ENCODE data around the gene LTB4R.
"Not testable (repeated sequence)": the region's sequence is repeated elsewhere in the genome, so short reads cannot be mapped to it uniquely, and the experiment has no call there.

The LTB4R gene

DNA sequence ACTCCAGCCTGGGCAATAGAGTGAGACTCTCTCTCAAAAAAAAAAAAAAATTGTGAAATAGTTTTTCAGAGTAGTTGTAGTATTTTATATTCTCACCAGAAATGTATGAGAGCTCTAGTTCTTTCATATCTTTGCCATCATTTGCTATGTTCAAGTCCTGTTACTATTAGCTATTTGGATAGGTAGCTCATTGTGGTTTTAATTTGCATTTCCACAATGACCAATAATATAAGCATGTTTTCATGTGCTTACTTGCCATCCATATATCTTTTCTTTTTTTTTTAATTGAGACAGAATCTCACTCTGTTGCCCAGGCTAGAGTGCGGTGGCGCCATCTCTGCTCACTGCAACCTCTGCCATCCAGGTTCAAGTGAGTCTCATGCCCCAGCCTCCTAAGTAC is 36.9 kb downstream of the LTB4R start:
- DNase-seq = no peak

DNA sequence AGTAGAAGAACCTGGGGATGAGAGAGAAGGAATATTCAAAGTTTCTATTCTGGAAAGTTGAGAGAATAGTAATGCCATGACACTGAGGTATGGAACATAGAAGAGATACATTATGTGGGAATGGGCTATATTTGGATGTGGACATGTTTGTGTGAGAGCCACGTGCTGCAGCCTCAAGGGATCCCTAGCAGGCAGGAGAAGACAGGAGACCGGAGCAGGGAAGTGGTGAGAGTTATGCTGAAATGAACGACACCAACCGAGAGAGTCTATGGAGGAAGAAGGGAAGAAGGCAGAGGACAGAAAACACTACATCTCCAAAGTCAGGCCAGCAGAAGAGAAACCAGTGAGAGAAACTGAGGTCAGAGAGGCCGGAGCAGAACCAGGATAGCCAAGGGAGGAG is 38.4 kb downstream of the LTB4R start:
- no peak for DNase-seq

DNA sequence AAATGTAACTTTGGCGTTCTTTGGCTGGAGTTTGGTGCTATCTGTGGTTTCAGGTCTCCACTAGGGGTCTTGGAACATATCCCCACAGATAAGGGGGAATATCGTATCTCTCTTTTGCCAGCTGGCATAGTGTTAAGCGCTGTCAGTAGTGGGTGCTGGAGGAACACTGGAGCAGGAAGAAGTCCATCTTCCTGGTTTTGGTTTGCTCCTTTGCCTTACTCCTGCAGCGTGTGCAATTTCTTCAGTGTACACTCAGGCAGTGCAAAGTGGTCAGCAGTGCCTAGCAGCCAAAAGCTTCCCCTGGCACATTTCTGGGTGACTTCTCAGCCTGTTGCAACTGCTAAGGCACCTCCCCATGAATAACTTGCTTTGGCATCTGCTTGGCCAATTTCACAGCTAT is 40.2 kb downstream of the LTB4R start:
- DNase-seq = no peak

DNA sequence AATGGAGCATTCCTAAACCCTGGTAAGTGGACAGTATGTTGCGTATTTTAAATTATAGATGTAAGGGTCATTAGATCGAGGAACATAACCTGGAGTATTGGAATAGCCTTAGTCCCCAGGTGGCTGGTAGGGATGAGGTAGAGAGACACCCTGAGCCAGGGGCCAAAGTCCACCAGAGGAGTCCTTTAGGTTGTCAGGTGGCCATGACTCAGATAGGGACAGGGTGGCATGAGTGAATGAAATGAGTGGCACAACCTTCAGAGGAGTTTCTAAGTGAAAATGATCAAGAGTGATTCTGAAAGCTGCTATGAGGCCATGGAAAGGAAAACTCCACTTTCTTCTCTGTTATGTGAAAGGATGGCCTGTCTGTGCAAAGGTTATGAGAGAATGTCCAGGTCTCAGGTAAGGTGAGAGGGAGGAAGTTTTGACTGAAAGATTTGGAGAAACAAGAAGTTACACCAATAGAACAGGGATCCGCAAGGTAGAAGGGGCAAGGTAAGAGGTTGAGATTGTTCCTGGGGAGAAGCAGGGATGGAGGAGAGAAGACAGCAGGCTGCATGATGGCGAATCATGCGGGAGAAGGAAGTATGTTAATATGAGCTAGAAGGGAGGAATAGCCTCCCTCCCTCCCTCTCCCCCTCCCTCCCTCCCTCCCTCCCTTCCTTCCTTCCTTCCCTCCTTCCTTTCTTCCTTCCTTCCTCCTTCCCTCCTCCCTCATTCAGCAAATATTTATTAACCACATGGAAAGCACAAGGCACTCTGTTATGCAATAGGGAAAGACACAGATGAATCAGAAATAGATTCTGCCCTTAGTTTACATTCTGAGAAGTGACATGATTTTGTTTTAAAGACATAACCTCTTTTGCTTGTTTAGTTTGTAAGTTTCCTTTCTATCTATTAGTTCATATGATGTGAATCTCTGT is 42.5 kb downstream of the LTB4R start:
- no peak for DNase-seq

DNA sequence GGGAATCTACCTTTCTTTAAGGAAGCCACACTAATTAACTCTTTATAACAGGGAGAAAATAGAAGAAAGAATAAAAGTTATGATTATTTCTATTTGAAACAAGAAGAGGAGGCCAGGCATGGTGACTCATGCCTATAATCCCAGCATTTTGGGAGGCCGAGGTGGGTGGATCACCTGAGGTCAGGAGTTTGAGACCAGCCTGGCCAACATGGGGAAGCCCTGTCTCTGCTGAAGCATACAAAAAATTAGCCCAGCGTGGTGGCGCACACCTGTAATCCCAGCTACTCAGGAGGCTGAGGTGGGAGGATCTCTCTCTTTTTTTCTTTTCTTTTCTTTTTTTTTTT is 43.2 kb downstream of the LTB4R start:
- DNase-seq = not testable (repeated sequence)

DNA sequence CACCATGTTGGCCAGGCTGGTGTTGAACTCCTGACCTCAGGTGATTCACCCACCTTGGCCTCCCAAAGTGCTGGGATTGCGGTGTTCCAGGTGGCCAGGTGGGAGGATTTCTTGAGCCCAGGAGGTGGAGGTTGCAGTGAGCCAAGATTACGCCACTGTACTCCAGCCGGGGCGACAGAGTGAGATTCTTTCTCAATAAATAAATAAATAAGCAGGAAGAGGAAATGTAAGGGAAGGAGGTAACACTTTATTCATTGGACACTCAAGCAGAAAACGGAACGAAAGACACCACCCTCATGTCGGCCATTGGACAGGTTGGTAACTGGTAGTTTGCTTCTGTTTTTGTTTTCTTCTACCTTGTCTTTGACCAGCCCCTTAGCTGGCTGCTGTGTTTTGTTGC is 43.7 kb downstream of the LTB4R start:
- DNase-seq = no peak

DNA sequence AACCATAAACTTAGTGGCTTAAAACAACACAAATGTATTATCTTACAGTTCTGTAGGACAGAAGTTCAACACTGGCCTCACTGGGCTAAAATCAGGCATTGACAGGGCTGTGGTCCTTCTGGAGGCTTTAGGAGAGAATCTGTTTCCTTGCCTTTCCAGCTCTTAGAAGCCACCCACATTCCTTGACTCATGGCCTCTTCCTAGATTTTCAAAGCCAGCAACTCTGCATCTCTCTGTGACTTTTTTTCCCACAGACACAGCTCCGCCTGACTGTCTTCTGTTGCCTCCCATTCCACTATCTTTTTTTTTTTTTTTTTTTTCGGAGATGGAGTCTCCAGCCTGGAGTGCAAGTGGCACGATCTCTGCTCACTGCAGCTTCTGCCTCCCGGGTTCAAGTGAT is 44.9 kb downstream of the LTB4R start:
- no peak for DNase-seq

DNA sequence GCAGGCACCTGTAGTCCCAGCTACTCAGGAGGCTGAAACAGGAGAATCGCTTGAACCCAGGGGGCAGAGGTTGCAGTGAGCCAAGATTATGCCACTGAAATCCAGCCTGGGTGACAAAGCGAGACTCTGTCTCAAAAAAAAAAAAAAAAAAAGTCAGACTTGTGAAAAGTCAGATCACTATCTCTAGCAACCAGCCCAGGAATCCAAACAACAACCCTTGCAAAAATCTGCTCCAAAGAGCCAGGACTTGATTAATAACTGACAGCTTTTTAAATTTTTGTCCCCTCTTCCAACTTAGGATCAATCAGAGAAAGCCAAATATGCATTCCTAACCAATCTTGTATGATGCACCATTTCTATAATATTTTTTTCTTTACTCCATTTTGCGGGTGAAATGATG is 49.0 kb downstream of the LTB4R start:
- no peak for DNase-seq

DNA sequence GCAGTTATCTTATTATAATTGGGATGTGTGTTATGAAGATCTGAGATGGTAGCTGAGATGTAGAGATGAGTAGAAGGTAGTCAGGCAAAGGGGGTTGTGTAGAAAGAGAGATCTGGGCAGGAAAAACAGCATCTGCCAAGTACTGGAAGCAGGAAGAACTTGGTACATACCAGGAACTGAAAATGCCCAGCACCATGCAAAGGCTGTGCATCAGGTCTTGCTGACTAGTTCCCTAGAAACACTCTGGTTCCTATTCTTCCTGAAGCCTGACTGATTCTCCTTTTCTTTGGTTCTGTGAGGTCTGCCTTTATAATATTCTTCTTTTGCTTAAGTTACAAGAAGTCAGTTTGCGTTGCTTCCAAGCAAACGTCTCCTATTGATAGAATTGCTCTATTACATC is 50.0 kb downstream of the LTB4R start:
- no peak for DNase-seq

DNA sequence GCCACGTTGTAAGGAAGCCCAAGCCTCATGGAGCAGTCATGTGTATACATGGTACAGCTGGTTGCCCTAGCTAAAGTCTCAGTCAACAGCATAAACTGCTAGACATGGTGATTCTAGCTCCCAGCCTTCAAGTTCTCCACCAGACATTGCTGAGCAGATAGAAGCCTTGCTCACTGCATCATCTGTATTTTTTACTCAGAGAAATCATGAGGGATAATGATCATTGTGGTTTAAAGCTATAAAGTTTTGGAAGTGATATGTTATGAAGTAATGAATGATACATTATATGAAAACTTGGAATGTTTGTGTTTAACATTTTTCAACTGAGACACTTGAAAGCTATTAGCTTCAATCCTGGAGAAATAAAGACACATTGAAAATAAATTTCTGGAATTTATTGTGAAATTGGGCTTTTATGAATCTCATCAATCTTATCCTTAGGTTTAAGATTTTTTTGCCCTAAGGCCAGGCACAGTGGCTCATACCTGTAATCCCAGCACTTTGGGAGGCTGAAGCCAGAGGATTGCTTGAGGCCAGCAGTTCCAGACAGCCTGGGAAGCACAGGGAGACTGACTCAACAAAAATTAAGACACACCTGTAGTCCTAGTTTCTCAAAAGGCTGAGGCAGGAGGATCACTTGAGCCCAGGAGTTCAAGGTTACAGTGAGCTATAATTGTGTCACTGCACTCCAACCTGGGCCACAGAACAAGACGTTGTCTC is 51.1 kb downstream of the LTB4R start:
- no peak for DNase-seq

DNA sequence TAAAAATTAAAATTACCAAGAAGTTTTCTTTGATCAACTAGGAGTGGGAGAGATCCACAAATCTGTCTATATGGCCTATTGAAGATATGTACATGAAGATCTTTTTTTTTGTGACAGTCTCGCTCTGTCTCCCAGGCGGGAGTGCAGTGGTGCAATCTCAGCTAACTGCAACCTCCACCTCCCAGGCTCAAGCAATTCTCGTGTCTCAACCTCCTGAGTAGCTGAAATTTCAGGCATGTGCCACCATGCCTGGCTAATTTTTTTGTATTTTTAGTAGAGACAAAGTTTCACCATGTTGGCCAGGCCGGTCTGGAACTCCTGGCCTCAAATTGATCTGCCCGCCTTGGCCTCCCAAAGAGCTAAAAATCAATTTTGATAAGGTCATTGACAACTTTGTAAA is 52.1 kb downstream of the LTB4R start:
- DNase-seq = no peak

DNA sequence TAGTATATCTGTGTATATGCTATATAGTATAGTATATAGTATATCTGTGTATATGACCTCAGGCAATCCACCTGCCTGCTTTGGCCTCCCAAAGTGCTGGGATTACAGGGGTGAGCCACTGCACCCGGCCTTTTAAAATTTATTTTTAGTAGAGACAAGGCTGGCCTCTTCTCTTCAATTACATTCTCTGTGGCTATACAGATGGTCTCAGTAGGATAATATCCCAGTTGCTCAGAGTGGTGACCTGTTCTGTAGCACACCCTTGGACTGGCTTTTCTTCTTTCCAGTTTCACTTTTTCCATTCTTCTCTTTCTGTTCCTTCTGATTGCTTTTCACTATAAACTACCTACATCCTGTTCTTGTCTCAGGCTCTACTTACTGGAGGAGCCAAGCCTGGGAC is 53.5 kb downstream of the LTB4R start:
- no peak for DNase-seq

DNA sequence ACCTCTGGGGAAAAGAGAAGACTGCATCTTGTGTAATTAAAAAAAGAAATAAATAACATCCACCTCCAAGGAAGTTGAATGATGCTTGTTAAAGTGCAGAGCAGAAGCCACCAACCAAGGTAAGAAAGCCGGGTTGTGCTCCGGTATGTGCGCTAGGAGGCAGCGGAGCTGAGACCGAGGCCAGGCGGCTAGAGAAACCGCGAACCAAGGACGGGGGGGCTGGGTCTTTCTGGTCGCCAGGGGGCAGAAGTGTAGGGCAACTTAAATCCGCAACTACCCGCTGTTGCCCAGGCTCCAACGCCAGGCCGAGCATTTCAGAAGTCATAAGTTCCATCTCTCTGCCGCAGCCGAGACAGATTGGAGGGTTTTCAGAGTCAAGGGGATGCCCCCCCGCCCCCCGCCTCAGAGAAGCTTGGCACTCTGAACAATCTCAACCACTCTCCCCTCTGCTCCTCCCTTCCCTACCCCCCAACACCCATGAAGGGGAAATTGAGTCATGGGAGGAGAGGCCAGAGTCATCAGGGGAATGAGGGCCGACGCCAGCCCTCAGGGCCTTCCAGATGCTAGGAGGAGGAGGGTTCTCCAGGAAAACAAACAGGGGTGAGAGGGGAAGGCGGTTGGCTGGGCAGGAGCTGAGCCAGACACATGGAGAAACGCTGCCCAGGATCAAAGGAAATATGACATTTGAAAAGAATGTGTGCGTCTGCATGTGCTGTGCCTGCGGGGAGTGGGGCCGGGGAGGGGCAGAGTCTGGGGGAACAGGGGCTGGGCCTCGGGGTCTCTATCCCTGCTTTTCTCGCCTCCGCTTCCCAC is 54.5 kb downstream of the LTB4R start:
- peak; percentile 92 for DNase-seq

DNA sequence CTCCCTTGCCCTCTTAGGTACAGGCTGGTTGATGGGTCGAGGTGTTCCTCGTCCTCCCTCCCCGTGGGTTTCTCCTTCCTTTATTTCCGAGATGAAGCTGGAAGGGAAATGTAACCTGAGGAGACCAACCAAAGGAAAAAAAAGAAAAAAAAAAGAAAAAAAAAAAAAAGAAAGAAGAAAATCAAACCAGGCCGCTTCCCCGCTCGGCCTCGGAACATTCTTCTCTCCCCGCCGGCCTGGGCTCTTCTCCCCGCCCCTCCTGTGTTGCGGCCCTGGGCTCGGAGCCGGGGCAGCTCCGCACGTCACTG is 55.1 kb downstream of the LTB4R start:
- no peak for DNase-seq

DNA sequence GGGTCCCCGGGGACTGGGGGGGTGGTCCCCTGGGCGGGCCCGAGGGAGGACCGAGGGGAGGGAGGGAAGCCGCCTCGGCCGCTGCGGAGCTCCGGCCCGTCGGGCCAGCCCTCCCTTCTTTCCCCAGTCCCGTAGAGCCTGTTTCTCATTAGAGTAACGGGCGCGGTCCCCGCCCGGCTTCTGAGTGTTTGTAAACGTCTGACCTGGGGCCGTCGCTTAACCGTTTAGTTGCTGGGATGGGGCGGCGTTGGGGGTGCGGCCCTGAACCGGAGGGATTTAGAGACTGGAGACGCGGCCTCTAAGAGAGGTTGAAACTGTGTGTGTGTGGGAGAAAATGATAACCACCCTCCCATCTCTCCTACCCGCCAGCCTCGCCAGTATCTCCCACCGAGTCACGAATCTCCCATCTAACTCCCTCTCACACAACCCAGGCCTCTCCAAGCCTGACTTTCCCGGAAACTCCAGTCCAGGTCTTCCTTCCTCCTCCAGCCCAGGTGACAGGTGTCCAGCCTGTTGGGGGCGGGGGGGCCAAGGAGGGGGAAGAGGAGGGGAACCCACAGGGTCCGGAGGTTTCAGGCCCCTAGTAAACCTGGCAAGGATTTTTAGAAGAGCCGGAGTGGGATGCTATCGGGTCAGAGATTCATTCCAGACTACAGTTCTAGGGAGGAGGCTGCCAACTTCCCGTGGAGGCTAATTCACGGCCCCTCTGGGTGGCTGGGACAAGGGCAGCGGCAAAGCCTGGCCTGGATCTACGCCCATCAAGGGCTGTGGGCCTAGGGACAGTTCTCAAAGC is 55.6 kb downstream of the LTB4R start:
- DNase-seq = peak; percentile 80

Data from GDM1 (cell line).